NCI-H446 treated with DMSO at 0.1 percent for 48 hours (cell line): Measurements from ENCODE around the gene VPS39.

ENCODE experiments used
- DNase-seq: peaks from one replicate; lab custom pipeline; 2025; lab: John Stamatoyannopoulos, UW

The VPS39 gene

GRCh38 chr15:42144841-42145375 is 63.2 kb downstream of the VPS39 start:
- no peak for DNase-seq

- DNase-seq, result no peak
Measured at GRCh38 chr15:42143866-42144625, 64.1 kb downstream of the VPS39 start.

GRCh38 chr15:42143356-42143755 is 64.7 kb downstream of the VPS39 start:
- DNase-seq, result no peak

GRCh38 chr15:42141795-42142667 is 66.1 kb downstream of the VPS39 start:
- no peak for DNase-seq

DNA sequence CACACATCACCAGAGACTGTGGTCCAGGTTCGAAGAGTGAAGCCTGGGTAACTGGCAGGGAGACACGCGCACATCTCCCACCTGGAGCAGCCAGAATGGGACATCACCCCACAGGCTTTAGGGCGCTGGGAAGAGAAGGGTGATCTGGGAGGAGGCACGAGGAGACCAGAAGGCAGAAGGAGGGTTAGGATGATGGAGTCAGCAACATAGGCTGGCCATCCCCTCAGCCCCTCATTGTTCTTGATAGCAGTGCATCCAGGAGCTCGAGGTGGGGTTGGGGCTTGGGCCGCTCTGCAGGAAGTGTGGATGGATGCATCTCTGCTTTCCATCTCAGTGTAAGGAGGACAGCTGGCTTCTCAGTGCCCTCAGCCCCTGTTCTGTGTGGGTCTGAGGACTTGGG is 66.9 kb downstream of the VPS39 start:
- no peak for DNase-seq

- DNase-seq, result no peak
Measured at GRCh38 chr15:42140383-42141070, 67.6 kb downstream of the VPS39 start.

DNA sequence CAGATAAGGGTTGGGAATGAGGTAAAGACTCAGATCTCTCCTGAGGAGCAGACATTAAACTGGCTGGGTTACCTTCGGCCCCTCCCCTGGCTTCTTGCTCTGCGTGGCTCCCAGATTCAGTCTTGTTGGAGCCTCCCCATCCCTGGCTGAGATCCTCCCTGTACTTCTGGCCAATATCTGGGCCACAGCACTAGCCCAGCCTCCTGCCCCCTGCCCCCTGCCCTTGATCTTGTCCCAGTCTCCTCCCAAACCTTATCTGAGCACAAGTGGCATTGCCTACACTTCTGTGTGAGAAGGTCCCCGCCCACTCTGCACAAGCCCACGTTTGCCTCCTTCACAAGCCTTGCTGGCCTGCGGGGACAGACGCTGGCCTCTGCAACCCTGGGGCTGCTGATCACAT is 68.5 kb downstream of the VPS39 start:
- no peak for DNase-seq

GRCh38 chr15:42138968-42139386 is 69.1 kb downstream of the VPS39 start:
- DNase-seq, result no peak

DNA sequence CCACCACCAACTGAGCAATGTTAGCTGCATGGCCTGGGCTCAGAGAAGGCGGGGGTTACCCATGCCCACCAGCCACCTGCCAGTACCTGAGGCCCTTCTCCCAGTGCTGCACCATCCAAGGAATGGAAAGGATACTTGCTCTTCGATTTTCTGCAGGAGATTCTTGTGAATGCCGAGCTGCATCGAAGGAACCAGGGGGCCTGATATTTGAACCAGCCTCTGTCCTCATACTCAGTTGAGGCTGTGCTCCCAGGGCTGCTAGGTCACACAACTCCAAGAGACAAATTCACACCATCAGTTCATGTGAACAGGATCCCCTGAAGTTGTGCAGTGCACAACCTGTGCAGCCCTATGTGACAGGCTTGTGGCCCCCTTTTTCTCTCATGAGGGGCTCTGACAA is 69.7 kb downstream of the VPS39 start:
- no peak for DNase-seq

DNA sequence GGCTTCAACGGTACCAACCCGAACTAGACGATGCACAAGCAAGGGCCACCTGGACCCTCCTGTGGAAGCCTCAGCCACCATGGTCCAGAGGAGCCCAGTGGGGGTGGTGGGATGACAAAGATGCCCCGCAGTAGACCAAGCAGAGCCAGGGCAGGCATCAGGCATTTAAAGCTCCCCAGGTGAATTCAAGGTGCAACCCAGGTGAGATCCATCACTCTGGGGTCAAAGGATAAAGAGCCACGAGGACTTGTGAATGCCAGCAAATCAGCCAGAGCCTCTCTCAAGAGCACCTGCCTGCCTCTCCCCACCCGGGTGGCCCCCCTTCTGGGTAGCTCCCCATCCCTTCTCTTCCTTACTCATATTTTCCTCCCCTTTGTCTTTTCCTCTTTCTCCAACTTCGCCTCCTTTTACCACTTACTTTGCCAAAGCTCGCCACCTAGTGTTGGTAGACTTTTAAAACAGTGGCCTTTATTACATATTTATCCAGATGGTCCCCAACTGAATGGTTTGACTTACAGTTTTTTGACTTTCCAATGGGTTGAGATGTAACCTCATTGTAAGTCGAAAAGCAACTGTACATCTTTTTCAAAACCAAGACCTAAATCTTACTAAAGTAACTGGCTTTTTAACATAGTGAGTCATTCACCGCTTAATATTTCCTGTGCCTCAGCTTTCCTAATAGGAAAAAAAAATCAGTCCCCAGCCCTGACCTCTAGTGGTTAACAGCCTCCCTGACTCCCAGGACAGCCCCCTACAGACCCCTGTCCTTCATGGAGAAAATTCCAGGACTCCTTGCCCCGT is 70.4 kb downstream of the VPS39 start:
- DNase-seq, result no peak

- no peak for DNase-seq
Measured at GRCh38 chr15:42136513-42136912, 71.6 kb downstream of the VPS39 start.

DNA sequence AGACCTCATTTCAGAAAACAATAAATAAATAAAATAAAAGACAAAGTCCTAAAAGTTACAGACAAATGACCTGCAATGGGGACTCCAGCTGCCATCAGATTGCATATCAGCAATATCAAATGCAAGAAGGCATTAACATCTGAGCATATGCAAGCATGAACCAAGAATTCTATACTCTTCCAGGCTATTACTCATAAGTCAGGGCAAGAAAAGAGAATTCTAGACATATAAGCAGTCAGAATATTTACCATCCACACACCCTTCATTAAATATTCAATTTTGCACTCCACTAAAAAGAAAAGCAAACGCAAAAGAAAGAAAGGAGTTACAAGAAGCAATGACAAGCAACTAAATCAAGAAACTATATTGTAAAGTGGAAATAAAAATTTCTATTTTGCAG is 72.8 kb downstream of the VPS39 start:
- DNase-seq, result no peak

- no peak for DNase-seq
Measured at GRCh38 chr15:42134617-42135245, 73.4 kb downstream of the VPS39 start.

- DNase-seq, result no peak
Measured at GRCh38 chr15:42133886-42134502, 74.1 kb downstream of the VPS39 start.

GRCh38 chr15:42133356-42133755 is 74.7 kb downstream of the VPS39 start:
- DNase-seq, result no peak

DNA sequence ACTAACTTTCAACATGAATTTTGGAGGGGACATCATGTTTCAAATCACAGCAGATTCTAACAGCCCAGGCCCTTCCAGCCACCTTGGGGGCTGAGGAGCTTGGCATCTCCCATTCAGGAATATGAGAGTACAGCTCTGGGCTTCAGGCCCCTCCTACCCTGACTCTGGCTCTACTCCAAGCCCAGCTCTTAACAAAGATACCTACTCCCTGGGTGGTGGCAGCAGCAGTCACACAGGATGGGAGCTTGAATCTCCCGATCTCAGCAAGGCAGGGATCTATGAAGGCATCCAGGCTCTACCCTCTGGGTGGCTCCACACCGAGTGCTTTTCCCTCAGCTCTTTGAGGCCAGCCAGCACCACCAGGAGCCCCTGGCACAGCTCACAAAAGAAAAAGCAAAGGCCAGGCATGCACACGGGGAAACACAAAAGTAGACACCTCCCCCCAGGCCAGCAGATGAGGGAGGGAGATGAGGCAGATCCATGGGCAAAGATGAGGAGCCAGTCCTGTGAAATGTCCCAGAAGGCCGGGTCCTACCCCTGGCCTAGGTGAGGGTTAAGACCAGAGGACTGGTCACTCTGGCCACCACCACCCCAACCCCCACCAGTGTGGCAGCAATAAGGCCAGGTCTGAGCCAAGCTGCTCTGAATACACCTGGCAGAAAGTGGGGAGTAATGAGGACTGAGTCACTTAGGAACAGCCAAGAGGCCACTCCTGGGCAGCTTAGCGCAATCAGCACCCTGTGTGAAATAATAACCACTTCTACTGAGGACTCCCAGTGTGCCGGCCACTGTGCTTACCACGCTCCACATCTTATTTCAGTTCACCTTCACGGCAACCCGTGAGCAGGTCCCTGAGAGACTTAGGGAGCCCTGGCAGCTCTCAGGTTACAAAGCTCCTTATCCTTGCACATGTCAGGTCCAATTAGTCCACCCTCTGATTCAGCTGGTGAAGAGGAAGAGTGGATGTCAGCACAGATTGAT is 76.0 kb downstream of the VPS39 start:
- no peak for DNase-seq

DNA sequence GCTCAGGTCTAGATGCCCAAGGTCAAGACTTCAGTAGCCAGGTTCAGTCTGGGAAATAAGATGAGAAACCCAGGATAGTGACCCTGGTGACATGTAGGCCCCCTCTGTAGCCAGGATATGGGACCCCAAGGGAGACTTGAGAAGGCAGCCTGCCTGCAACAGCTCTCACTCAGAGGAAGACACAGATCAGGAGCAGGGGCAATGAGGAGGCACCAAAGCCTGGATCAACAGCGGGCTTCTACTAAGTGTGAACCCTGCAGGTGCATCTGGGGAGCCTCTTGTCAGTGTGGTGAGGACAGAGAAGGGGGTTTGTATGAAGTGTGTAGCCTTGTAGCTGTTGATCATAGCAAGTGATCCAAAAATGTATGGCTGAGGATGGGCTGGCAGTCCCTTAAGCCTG is 77.1 kb downstream of the VPS39 start:
- no peak for DNase-seq

DNA sequence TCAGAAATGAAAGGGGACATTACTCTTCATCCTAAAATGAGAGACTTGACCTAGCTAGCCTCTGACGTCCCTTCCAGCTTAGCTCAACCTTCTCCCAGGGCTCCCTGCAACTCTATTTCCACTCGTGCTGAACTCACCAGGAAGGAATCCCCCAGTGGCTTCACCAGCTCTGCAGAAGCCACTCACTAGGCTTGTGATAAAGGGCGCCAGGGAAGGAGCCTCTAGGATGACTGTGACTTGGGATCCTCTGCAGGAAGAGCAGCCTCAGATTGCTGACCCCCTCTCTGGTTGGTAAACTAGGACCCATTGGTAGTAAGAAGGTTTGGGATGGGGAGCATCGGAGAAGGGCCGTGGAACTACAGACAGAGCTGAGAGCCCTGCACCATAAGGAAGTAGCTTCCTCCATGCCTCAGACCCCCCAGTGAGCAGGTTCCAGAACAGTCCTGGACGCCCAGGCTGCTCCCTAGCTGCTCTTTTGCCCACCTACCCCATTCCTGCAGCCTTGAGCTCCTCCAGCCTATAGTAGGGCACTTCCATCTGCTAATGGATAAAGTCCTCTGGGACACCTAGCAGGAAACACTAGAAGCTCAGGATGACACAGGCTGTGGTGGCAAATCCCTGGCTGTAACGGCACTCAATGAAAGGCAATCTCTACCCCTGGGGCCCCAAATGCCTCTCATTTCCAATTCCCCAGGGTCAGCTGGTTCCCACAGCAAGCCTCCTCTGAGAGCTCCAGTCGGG is 77.7 kb downstream of the VPS39 start:
- DNase-seq, result no peak

DNA sequence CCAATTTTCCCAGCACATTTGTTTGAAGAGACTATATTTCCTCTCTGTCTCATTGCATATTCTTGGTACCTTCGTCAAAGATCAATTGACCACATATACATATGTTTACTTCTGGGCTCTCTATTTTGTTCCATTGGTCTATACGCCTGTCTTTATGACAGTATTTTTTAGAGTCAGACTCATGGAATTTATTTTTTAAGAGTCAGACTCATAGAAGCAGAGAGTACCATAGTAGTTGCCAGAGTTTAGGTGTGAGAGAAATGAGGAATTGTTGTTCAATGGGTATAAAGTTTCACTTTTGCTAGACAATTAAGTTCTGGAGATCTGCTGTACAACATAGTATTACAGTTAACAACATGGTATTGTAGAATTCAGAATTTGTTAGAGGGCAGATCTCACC is 78.7 kb downstream of the VPS39 start:
- no peak for DNase-seq
